Measurements from ENCODE around the gene FAM81B.
"Not testable (repeated sequence)": the region's sequence is repeated elsewhere in the genome, so short reads cannot be mapped to it uniquely, and the experiment has no call there.

Gene FAM81B, protein sequence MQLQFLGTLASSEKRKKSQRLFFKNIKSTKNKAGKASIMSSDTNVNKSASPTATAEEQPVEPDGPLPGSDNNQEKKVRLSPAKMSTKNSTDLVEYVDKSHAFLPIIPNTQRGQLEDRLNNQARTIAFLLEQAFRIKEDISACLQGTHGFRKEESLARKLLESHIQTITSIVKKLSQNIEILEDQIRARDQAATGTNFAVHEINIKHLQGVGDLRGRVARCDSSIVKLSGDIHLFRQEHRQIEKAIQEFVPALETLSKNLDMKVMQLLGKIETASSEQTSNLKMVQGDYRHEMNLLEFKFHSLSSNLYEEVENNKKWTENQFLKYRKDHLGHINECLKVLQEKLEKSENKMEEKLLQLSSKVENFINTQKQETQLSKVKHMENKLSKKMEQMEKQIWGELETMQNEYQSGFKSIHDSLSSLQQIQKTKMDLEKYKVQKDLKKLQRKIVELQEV

DNA sequence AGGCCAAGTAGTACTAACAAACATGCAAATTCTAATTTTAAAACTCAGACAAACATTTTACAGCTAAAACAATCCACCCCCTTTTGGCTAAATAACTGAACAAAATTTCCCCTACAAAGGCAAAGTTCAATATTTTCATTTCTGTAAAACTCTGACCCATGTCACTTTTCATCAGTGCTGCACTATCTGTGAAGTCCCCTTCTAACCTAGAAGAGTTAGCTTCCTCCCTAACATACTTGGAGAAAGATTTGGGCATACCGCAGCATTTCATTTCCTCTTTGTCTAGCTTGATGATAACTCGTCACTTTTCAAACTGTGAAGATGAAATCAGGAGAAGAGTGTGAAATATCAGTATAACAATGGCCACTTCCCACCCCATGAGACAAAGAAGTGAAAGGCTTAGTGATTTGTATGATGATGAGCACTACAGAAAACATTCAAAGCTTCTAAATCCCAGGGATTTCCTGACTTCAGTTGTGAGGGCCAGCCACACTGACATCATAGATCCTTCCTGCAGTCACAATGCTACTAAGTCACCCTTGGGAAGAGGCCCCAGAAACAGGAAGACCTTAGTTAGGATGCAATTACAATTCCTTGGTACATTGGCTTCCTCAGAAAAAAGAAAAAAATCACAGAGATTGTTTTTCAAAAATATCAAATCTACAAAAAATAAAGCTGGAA, at the start of gene FAM81B:
TSS of gene FAM81B (plus strand) at position 555 of the 681 bp plus-strand sequence. CDS start at position 579, 24 bp downstream.
- in situ Hi-C loops (cut with HindIII; ENCODE audit: low sequenced_read_pairs): no loop called here

DNA sequence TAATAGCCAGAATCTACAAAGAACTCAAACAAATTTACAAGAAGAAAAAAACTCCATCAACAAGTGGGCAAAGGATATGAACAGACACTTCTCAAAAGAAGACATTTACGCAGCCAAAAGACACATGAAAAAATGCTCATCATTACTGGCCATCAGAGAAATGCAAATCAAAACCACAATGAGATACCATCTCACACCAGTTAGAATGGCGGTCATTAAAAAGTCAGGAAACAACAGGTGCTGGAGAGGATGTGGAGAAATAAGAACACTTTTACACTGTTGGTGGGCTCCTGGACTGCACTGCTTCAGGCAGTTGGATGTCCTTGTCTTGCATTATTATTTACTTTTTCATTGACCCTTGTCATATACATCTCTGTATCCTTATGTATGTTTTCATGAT, 49.7 kb upstream of the FAM81B start:
- in situ Hi-C loops (cut with HindIII; ENCODE audit: low sequenced_read_pairs): not testable (repeated sequence)

DNA sequence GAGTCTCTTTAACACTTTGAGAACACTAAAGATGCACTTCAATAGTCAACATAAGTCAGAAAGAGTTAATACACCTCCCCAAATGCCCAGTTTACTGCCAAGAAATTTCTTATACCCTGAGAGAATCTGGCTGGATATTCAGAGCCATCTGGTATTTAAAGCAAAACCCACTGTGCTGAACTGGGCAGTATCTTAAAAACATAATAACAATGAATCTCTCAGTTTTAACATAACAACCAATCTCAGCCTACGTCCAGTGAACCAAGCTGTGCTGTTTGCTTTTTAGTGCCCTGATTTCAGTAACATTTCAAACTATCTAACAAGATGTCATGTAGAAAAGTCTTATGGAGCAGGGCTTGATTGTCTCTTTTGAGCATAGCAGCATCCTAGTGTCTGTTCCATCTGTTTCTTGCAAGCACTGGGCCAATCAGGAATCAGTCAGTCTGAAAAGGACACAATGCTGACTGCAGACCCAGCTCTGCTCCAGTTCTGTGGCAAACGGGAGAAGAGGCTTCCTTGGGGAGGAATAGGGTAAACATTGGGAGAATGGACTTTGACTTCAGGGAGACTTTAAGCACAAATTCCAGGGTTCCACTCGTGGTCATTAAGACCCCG, 43.6 kb upstream of the FAM81B start:
- in situ Hi-C loops (cut with HindIII; ENCODE audit: low sequenced_read_pairs): no loop called here

DNA sequence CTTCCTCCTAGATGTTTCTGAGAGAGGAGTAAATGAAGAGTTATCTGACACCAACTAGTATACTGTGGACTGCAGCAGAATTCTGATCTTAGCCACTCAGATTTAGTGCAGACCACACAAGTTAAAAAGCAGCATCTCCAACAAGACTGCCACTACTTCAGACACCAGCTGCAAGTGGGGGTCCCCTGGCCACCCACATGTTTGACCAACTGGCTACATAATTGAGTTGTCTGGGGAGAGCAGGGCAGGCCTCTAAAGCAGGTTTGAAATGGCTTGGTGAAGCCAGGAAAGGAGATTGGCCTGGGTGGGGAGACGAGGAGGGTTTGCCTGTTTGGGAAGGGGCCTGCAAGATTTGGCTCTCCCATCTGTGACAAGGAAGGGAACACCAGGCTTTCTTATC, 40.5 kb upstream of the FAM81B start:
- in situ Hi-C loops (cut with HindIII; ENCODE audit: low sequenced_read_pairs): no loop called here

DNA sequence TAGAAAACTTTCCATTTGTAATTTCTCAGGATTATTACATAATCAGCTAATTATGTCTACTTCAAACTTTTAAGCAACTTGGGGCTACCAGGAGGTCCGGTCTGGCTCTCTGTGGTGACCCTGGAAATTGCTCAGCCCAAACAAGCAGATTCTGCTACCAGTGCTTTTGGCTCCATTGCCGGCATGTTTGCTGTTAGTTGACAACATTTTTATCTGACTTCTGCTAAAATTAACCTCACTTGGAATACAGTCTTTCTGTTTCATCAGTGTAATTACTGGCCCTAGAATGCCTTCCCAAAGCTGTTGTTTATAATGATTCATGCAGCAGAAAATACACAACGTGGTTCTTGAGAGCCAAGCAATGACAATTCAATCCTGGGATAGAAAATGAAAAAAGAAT, 38.5 kb upstream of the FAM81B start:
- in situ Hi-C loops (cut with HindIII; ENCODE audit: low sequenced_read_pairs): no loop called here

DNA sequence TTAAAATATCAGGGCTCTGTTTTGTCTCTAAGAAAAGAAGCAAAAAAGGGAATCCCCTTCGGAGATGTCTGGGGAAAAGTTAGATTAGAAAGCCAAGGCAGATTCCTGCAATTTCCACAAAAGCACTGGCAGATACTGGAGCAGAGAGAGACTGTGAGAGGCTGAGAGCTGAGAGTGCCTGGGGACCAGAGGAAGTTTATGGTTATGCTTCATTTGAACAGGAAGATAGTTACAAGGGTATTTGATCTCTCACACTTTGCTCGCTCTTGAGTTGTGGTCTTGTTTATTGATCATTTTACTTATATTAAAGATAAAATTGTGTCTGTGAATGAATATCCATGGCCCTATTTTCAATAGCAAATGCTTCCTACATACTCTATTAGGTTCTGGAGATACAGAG, 32.8 kb upstream of the FAM81B start:
- in situ Hi-C loops (cut with HindIII; ENCODE audit: low sequenced_read_pairs): no loop called here

DNA sequence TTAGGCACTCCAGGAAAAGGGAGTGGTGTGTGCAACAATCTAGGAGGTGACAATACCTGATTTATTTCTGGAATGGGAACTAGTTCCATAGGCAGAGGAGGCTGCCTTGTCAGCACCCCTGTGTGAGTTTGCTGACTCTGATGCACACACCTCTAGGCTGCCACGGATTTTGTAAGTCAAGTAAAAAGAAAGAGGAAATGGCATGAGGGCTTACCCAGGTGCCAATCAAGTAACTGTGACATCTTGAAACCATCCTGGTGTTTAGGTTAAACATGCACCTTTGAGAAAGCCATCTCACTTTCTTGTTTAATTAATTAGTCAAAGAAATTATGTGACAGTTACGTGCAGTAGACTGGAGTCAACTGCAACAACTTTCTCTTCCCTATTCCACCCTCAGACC, 32.3 kb upstream of the FAM81B start:
- in situ Hi-C loops (cut with HindIII; ENCODE audit: low sequenced_read_pairs): no loop called here

DNA sequence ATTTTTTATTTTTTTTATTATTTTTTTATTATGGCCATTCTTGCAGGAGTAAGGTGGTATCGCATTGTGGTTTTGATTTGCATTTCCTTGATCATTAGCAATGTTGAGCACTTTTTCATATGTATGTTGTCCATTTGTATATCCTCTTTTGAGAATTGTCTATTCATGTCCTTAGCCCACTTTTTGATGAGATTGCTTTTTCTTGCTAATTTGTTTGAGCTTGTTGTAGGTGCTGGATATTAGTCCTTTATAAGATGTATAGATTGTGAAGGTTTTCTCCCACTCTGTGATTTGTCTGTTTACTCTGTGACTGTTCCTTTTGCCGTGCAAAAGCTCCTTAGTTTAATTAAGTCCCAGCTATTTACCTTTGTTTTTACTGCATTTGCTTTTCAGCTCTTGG, 30.5 kb upstream of the FAM81B start:
- in situ Hi-C loops (cut with HindIII; ENCODE audit: low sequenced_read_pairs): not testable (repeated sequence)

DNA sequence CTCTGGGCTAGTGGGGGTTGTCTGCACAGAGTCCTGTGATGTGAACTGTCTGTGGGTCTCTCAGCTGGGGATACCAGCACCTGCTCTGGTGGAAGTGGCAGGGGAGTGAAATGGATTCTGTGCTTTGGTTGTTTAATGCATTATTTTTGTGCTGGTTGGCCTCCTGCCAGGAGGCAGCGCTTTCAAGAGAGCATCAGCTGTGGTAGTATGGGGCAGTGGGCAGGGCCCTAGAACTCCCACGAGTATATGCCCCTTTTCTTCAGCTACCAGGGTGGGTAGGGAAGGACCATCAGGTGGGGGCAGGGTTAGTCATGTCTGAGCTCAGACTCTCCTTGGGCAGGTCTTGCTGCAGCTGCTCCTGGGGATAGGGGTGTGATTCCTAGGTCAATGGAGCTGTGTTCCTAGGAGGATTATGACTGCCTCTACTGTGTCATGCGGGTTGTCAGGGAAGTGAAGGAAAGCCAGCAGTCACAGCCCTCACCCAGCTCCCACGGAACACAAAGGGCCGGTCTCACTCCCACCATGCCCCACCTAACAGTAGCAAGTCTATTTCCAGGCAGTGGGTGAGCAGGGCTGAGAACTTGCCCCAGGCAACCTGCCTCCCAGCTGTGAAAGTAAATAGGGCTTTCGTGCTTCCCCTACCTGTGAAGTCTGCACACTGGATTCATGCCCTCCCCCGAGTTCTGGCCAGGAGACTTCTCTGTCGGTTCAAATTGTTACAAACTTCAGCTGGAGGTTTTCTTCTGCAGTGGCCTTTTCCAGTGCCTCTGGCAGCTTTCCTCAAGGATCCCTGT, 25.7 kb upstream of the FAM81B start:
- in situ Hi-C loops (cut with HindIII; ENCODE audit: low sequenced_read_pairs): no loop called here

DNA sequence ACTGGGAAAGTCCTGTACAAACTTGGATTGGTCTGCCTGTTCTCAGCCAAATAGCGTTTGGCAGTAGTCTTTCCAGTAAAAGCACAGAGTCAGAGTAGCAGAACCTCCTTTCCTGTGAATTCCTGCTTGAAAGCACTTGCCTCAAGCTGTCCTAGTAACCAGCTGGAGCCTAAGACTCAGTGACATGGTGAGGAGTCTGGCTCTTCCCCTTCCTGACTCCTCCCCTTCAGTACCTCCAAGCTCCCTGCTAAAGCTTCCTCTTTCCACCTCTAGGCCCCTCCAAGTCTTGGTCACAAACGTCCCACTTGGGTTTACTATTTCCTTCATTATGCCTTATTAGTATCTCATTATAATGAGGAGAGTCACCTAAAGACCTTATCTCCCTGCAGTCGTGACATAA, 21.4 kb upstream of the FAM81B start:
- in situ Hi-C loops (cut with HindIII; ENCODE audit: low sequenced_read_pairs): no loop called here

DNA sequence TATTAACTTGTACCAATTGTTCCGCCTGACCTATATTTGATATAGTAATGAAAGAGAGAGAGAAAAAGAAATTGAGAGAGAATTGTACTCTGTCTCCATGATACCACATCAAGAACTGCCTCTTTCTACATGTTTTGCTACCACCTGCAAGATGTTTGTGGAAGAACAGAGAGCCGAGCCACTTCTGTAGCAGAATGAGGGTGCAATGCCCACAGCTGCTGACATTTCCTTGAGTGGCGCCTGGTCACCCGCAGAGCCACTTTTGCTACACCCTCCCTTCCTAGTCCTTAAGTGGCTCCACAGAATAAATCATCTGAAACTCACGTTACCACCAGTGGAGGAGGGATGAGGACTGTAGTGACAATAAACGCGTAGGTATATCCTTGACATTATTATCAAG, 17.1 kb upstream of the FAM81B start:
- in situ Hi-C loops (cut with HindIII; ENCODE audit: low sequenced_read_pairs): no loop called here

DNA sequence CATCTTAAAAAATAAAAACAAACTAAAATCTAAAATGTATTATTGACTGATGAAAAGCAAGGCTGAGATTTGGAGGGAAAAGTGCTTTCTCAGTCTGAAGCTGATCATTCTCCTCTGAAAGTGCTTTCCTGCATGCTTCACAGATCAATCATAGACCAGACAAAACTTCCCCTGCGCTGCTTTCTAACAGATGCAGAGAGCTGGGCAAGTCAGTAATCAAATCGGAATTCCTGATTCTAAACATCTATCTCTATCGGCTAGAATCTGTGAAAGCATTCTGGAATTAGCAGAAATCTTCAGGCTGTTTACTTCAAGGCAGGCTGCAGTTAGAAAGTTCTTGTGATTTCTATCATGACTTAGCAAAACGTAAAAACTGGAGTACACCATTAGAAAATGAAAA, 15.6 kb upstream of the FAM81B start:
- in situ Hi-C loops (cut with HindIII; ENCODE audit: low sequenced_read_pairs): no loop called here

DNA sequence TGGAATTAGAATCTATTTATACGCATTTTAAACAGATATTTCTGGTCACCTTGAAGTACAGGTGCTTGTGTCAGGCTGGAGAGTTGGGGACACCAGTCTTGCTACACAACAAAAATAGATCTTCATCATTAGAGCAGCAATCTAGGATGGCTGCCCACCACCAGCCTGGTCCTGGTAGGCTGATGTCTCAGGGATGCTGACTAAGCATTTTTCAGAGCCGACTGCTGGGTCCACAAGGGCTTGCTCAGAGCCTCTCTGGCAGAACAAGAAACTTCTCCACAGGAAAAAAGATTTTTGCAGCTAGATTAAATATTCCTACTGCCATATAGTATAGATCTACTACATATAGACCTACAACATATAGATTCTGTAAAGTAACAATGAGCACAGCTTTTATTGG, 12.0 kb upstream of the FAM81B start:
- in situ Hi-C loops (cut with HindIII; ENCODE audit: low sequenced_read_pairs): no loop called here

DNA sequence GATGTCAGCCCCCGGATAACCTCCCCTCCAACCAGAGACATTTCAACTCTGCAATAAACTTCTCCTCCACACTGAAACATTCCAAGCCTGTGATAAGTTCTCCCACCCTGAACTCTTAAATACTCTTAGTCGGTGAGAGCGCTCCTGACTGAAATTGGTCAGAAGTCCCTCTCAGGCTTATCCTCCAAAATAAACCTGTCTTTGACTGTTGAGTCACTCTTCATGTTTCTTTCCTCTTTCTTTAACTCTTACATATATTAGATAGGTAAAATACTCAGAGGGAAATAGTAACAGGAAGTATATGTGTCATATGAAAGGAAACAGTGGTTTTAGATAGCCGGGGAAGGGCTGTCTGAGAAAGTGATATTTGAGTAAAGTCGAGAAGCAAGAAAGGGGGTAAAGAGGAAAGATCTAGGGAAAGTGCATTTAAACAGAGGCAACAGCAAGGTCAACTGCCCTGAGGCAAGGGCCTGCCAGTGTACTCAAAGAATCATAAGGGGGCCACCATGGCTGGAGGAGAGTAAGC, 11.0 kb upstream of the FAM81B start:
- in situ Hi-C loops (cut with HindIII; ENCODE audit: low sequenced_read_pairs): no loop called here

DNA sequence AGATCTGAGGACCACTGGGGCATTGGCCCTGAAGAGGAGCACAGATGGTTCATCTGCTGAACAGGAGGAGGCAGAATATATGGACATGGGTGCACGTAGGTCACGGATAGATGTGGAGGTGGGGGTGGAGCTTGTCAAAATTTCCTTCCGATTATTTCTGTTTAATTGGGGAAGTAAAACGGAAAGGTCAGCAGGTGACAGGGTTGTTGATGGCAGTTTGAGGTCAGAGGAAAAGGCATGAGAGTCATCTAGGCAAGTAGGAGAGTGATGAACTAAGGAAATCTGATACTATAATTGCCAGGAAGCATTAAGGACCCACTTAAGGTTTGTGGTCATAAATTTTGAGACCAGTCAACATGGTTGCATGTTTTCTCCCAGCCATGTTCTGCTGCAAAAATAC, 8.4 kb upstream of the FAM81B start:
- in situ Hi-C loops (cut with HindIII; ENCODE audit: low sequenced_read_pairs): no loop called here

DNA sequence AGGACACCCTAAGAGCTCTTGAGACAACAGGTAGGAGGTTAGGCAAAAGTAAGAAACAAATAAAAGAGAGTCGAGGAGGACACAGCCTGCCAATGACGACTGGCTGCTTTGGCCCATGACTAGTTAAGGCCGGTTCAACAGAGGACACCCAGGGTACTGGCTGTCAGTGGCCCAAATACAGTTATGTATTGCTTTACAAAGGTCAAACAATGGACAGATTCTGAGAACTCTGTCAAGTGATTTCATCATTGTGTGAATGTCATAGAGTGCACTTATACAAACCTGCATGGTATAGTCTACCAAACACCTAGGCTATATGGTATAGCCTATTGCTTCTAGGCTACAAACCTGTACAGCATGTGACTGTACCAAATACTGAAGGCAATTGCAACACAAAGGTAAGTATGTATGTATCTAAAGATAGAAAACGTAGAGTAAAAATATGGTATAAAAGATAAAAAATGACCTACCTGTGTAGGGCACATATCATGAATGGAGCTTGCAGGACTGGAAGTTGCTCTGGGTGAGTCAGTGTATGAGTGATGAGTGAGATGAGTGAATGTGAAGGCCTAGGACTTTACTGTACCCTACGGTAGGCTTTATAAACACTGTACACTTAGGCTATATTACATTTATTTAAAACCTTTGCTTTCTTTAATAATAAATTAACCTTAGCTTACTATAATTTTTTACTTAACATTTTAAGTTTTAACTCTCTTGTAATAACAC, 6.5 kb upstream of the FAM81B start:
- in situ Hi-C loops (cut with HindIII; ENCODE audit: low sequenced_read_pairs): no loop called here

DNA sequence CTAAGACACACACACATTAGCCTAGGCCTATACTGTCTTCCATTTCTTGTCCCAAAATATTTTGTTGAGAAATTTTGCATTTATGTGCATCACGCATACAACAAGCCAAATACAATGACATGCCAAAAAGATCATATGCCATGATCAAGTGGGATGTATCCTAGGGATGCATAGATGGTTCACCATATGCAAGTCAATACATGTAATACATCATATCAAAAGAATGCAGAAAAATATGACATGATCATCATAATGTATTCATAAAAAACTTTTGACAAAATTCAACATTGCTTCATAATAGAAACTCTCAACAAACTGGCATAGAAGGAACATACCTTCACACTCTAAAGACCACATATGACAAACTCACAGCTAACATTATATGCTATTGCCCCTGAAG, 5.8 kb upstream of the FAM81B start:
- in situ Hi-C loops (cut with HindIII; ENCODE audit: low sequenced_read_pairs): no loop called here

DNA sequence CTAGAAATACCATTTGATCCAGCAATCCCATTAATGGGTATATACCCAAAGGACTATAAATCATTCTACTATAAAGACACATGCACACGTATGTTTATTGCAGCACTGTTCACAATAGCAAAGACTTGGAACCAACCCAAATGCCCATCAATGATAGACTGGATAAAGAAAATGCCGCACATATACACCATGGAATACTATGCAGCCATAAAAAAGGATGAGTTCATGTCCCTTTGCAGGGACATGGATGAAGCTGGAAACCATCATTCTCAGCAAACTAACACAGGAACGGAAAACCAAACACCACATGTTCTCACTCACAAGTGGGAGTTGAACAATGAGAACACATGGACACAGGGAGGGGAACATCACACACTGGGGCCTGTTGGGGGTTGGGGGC, 799 bp downstream of the FAM81B start:
- in situ Hi-C loops (cut with HindIII; ENCODE audit: low sequenced_read_pairs): not testable (repeated sequence)

DNA sequence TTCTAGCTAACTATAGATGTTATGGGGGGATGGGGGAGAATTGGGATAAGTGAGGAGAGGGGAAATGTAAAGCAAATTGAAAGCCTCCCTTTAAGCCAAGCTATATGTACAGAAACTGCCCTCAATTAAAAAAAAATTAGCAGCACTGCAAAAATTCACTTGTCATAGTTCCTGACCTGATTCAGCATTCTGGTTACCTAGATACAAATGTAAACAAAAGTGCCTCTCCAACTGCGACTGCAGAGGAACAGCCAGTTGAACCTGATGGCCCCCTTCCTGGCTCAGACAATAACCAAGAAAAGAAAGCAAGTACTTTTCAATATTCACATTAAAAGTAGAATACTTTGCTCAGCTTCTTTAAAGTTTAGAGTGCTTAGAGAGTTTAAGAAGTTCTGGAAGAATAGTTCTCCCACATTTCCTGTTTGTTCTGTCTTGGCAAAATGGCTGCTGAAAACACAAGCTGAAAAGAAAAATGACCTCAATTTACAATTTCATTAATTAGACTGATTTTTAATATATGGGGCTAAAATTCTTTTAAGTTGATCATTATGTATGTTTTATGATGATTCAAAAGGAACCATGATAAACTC, 1.5 kb downstream of the FAM81B start:
- in situ Hi-C loops (cut with HindIII; ENCODE audit: low sequenced_read_pairs): no loop called here

DNA sequence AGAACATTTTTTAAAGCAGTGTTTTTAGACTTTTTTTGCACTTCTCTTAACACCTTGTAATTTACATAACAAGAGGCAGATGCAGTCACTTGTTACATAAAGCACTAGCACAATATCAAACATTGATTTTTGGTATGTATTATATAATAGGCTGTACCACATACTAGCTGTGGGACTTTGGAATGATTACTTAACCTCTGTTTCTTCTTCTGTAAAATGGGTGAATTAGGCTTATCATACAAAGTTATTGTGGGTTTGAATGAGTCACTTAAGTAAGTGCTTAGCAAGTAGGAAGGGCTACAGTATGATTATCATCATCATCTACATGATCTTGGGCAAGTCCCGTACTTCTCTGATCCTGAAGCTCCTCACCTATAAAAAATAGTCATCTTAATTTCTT, 2.1 kb downstream of the FAM81B start:
- in situ Hi-C loops (cut with HindIII; ENCODE audit: low sequenced_read_pairs): no loop called here
